ENCODE measurements around the gene NEK4. TPM values are rescaled to one million over a fixed set of nuclear protein-coding genes. Genes with fewer than 3 reads are reported as not detected.

NEK4 gene
- total and polyA plus RNA-seq, 12 donors, result 4.9 to 43.9 (median 27.4) TPM

DNA sequence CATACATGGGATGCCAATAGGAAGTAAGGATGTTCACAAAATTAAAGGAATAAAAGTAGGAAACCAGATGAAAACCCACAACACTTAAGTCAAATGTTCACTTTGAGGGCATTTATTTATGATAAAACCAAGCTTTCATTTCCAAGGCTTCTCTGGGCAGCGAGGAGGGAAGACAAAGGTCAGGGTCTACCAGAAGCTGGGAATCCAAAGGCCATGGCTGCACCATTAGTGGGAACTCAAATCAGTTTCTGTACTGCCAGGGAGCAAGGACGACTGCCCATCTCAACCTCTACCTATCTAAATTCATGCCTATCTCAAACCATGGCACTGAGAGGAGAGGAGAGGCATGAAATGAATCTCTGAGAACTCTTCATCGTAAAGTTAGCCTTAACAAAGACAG is 107.6 kb downstream of the NEK4 start:
- peak in 1 of 7 donors; percentile 40 for DNase-seq
- TF ChIP-seq POLR2A (IDR thresholded peaks at IDR 0.05), result no peak
- TF ChIP-seq, protein P1, sequence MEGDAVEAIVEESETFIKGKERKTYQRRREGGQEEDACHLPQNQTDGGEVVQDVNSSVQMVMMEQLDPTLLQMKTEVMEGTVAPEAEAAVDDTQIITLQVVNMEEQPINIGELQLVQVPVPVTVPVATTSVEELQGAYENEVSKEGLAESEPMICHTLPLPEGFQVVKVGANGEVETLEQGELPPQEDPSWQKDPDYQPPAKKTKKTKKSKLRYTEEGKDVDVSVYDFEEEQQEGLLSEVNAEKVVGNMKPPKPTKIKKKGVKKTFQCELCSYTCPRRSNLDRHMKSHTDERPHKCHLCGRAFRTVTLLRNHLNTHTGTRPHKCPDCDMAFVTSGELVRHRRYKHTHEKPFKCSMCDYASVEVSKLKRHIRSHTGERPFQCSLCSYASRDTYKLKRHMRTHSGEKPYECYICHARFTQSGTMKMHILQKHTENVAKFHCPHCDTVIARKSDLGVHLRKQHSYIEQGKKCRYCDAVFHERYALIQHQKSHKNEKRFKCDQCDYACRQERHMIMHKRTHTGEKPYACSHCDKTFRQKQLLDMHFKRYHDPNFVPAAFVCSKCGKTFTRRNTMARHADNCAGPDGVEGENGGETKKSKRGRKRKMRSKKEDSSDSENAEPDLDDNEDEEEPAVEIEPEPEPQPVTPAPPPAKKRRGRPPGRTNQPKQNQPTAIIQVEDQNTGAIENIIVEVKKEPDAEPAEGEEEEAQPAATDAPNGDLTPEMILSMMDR (IDR thresholded peaks at IDR 0.05), result no peak
- H3K27ac ChIP-seq, result peak overlapping the region in 1 of 5 donors; percentile 11
- H3K4me1 ChIP-seq (replicated peaks in 1 of 2), result peaks cover 5 to 8% of the 10 kb centered on the region in 2 donors
- intact Hi-C loops (cut with DNase I), result loop anchor here in 1 of 2 donors (10.0 kb wide), 1 partner anchor 118 kb away; no protein-coding TSS in a partner anchor
- WGBS, 4 donors, result 40 to 58% (median 50%) methylated on average over 3 of the region's 3 CpGs
- peaks cover 0 to 62% of the 10 kb centered on the region in 2 donors for H3K36me3 ChIP-seq (replicated peaks in 1 of 2)
- H3K4me3 ChIP-seq, result no peak overlapping the region
- H3K9me3 ChIP-seq (replicated peaks in 1 of 3), result no peaks in the 10 kb centered on the region
- H3K27me3 ChIP-seq, result no peaks in the 10 kb centered on the region

DNA sequence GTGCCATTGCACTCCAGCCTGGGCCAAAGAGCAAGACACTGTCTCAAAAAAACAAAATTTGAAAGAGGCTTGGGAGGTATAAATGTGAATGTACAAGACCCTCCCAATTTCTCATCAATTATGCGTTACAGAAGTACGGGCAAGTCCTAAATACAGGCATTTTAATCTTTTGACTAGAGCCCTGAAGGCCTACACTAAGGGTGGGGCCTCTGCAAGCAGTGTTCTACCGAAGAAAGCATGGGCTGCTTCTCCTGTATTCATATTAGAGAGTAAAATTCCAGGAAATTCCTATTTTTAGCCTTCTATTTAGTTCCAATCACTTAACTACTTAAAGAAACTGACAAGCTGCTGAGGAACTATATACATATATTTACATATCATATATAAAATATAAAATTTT is 110.7 kb downstream of the NEK4 start:
- no peak for DNase-seq
- intact Hi-C loops (cut with DNase I), result loop anchor here in 1 of 2 donors (10.0 kb wide), 1 partner anchor 115 kb away; no protein-coding TSS in a partner anchor

More for the DNA sequence above, 110.7 kb downstream of the NEK4 start:
- peaks cover 5 to 8% of the 10 kb centered on the region in 2 donors for H3K4me1 ChIP-seq (replicated peaks in 1 of 2)
- H3K27me3 ChIP-seq, result no peaks in the 10 kb centered on the region
- 60 to 75% (median 61%) methylated on average over 3 of the region's 3 CpGs for WGBS, 4 donors
- H3K4me3 ChIP-seq, result no peak overlapping the region
- H3K27ac ChIP-seq, result no peak overlapping the region
- no peaks in the 10 kb centered on the region for H3K9me3 ChIP-seq (replicated peaks in 1 of 3)
- TF ChIP-seq, protein P1 (IDR thresholded peaks at IDR 0.05), result no peak
- TF ChIP-seq POLR2A (IDR thresholded peaks at IDR 0.05), result no peak
- H3K36me3 ChIP-seq (replicated peaks in 1 of 2), result peaks cover 0 to 72% of the 10 kb centered on the region in 2 donors

Small RNA genes lying within 50 kb of the gene (small RNA-seq; reads per million reads assigned to genes)
- gene AC006254.2 (0 reads per million in 2 donors), gene RF00569 (9,403 to 10,205 reads per million in 2 donors), gene RF01183 (0 reads per million in 2 donors), gene SNORD19 (0 to 0.12 reads per million in 2 donors), gene SNORD19B (0 reads per million in 2 donors), gene SNORD69 (2,157 to 2,265 reads per million in 2 donors)

Other genes starting within 250 kb of the NEK4 start
- gene NT5DC2, start 237.1 kb downstream of the NEK4 start, total RNA-seq, result 100 to 1,000 TPM in 3 of 9 donors, 10 to 100 TPM in 6; 48.6 to 180 (median 71.3) TPM
- gene NT5DC2, start 237.1 kb downstream of the NEK4 start, polyA plus RNA-seq, result 100 to 1,000 TPM in 2 of 3 donors, 10 to 100 TPM in 1; 91.9 to 384 (median 176) TPM
- gene UQCC5, start 234.3 kb downstream of the NEK4 start, total RNA-seq, result 100 to 1,000 TPM in 1 of 9 donors, 10 to 100 TPM in 6, 1 to 10 TPM in 2; 1.1 to 114 (median 71.2) TPM
- gene UQCC5, start 234.3 kb downstream of the NEK4 start, polyA plus RNA-seq, result 100 to 1,000 TPM in 1 of 3 donors, 10 to 100 TPM in 2; 34.9 to 330 (median 99.9) TPM
- 100 to 1,000 TPM in 1 of 9 donors, 10 to 100 TPM in 8; 32.9 to 108 (median 48.8) TPM for gene PBRM1, start 85.0 kb downstream of the NEK4 start, total RNA-seq
- 10 to 100 TPM in 2 of 3 donors, 1 to 10 TPM in 1; 4.2 to 23.4 (median 10.2) TPM for gene PBRM1, start 85.0 kb downstream of the NEK4 start, polyA plus RNA-seq
- gene GNL3, start 84.9 kb downstream of the NEK4 start, total RNA-seq, result 10 to 100 TPM; 23.5 to 87.0 (median 54.2) TPM
- gene GNL3, start 84.9 kb downstream of the NEK4 start, polyA plus RNA-seq, result 100 to 1,000 TPM in 1 of 3 donors, 10 to 100 TPM in 2; 71.8 to 229 (median 95.2) TPM
- gene GLT8D1, start 65.1 kb downstream of the NEK4 start, total RNA-seq, result 100 to 1,000 TPM in 1 of 9 donors, 10 to 100 TPM in 8; 53.4 to 151 (median 65.5) TPM
- 10 to 100 TPM; 49.1 to 98.9 (median 52.5) TPM for gene GLT8D1, start 65.1 kb downstream of the NEK4 start, polyA plus RNA-seq
- gene SPCS1, start 64.8 kb downstream of the NEK4 start, total RNA-seq, result 100 to 1,000 TPM; 114 to 409 (median 138) TPM
- 100 to 1,000 TPM in 1 of 3 donors, 10 to 100 TPM in 2; 42.2 to 259 (median 73.4) TPM for gene SPCS1, start 64.8 kb downstream of the NEK4 start, polyA plus RNA-seq
- 1 to 10 TPM in 3 of 9 donors, under 1 TPM in 2, not detected in 4; 0.28 to 1.9 (median 1.3) TPM for gene ITIH1, start 6.7 kb upstream of the NEK4 start, total RNA-seq
- under 1 TPM; 0.34 to 0.60 (median 0.40) TPM for gene ITIH1, start 6.7 kb upstream of the NEK4 start, polyA plus RNA-seq
- 10 to 100 TPM in 1 of 9 donors, 1 to 10 TPM in 7, under 1 TPM in 1; 0.18 to 31.7 (median 2.6) TPM for gene ITIH3, start 23.9 kb upstream of the NEK4 start, total RNA-seq
- gene ITIH3, start 23.9 kb upstream of the NEK4 start, polyA plus RNA-seq, result 1 to 10 TPM in 2 of 3 donors, under 1 TPM in 1; 0.97 to 9.2 (median 4.6) TPM
- gene ITIH4, start 59.7 kb upstream of the NEK4 start, total RNA-seq, result 100 to 1,000 TPM in 2 of 9 donors, 10 to 100 TPM in 6, 1 to 10 TPM in 1; 6.4 to 221 (median 33.0) TPM
- 10 to 100 TPM; 10.6 to 71.6 (median 70.7) TPM for gene ITIH4, start 59.7 kb upstream of the NEK4 start, polyA plus RNA-seq
- 1 to 10 TPM in 4 of 9 donors, under 1 TPM in 1, not detected in 4; 0.50 to 6.5 (median 1.8) TPM for gene MUSTN1, start 64.1 kb upstream of the NEK4 start, total RNA-seq
- 100 to 1,000 TPM in 1 of 3 donors, 10 to 100 TPM in 1, 1 to 10 TPM in 1; 1.4 to 128 (median 79.3) TPM for gene MUSTN1, start 64.1 kb upstream of the NEK4 start, polyA plus RNA-seq
- 10 to 100 TPM; 15.4 to 42.8 (median 21.4) TPM for gene STIMATE, start 126.6 kb upstream of the NEK4 start, total RNA-seq
- gene STIMATE, start 126.6 kb upstream of the NEK4 start, polyA plus RNA-seq, result 10 to 100 TPM; 15.4 to 28.2 (median 25.7) TPM

All from adrenal gland (tissue), 12 donors.